Activated naive CD8-positive, alpha-beta T cell treated with anti-CD3 and anti-CD28 coated beads for 36 hours (primary cell): ENCODE data around the gene PRICKLE2. TPM values are rescaled to one million over a fixed set of nuclear protein-coding genes. Genes with fewer than 3 reads are reported as not detected.

Source experiments
- DNase-seq: peaks from one replicate; pipeline ENCODE4 v3.0.0; 2021
- H3K27ac Mint-ChIP-seq: one replicate; pipeline ENCODE4 v1.8.0; 2022; ENCODE audit warnings: mild to moderate bottlenecking, moderate library complexity, mixed read lengths
- H3K27me3 Mint-ChIP-seq: one replicate; pipeline ENCODE4 v1.8.0; 2022; ENCODE audit warnings: mild to moderate bottlenecking, mixed read lengths
- H3K36me3 Mint-ChIP-seq: one replicate; pipeline ENCODE4 v1.8.0; 2021; ENCODE audit warnings: mild to moderate bottlenecking, mixed read lengths
- H3K4me1 Mint-ChIP-seq: one replicate; pipeline ENCODE4 v1.8.0; 2021; ENCODE audit warnings: mixed read lengths
- H3K4me3 Mint-ChIP-seq: one replicate; pipeline ENCODE4 v1.8.0; 2022; ENCODE audit warnings: mild to moderate bottlenecking, moderate library complexity, mixed read lengths
- H3K9me3 Mint-ChIP-seq: one replicate; pipeline ENCODE4 v1.8.0; 2022; ENCODE audit warnings: mixed read lengths
- total RNA-seq, 2 experiments: library from RNA; stranded (reverse); gene quantifications; one replicate each; pipeline ENCODE4 v1.2.3, GENCODE V29; 2021

PRICKLE2 gene
- total RNA-seq, 2 experiments from 2014 or later: not detected

- DNase-seq: no peak
- no peaks in the 10 kb centered on the region for H3K36me3 Mint-ChIP-seq
- peaks cover 20% of the 10 kb centered on the region for H3K27me3 Mint-ChIP-seq
- no peak overlapping the region for H3K4me3 Mint-ChIP-seq
- no peaks in the 10 kb centered on the region for H3K4me1 Mint-ChIP-seq
- H3K27ac Mint-ChIP-seq: no peak overlapping the region
- H3K9me3 Mint-ChIP-seq: no peaks in the 10 kb centered on the region
Observed at GRCh38 chr3:64259636-64260035, 34.4 kb upstream of the PRICKLE2 start.

- no peaks in the 10 kb centered on the region for H3K4me1 Mint-ChIP-seq
- no peak for DNase-seq
- H3K36me3 Mint-ChIP-seq: no peaks in the 10 kb centered on the region
- no peaks in the 10 kb centered on the region for H3K9me3 Mint-ChIP-seq
- peaks cover 24% of the 10 kb centered on the region for H3K27me3 Mint-ChIP-seq
- no peak overlapping the region for H3K4me3 Mint-ChIP-seq
- H3K27ac Mint-ChIP-seq: no peak overlapping the region
Observed at GRCh38 chr3:64257100-64257755, 32.0 kb upstream of the PRICKLE2 start.

- Mint-ChIP-seq H3K9me3 (no peaks in the 10 kb centered on the region), H3K4me1 (no peaks in the 10 kb centered on the region), H3K36me3 (no peaks in the 10 kb centered on the region), H3K27me3 (peaks cover 21% of the 10 kb centered on the region), H3K27ac (no peak overlapping the region), H3K4me3 (no peak overlapping the region)
- DNase-seq: no peak
Observed at GRCh38 chr3:64255741-64256340, 30.6 kb upstream of the PRICKLE2 start.

GRCh38 chr3:64254443-64254842 is 29.2 kb upstream of the PRICKLE2 start:
- H3K27ac Mint-ChIP-seq: no peak overlapping the region
- H3K4me1 Mint-ChIP-seq: no peaks in the 10 kb centered on the region
- H3K9me3 Mint-ChIP-seq: no peaks in the 10 kb centered on the region
- no peak overlapping the region for H3K4me3 Mint-ChIP-seq
- no peak for DNase-seq
- no peaks in the 10 kb centered on the region for H3K36me3 Mint-ChIP-seq
- peaks cover 21% of the 10 kb centered on the region for H3K27me3 Mint-ChIP-seq

- H3K4me3 Mint-ChIP-seq: no peak overlapping the region
- H3K27me3 Mint-ChIP-seq: peaks cover 21% of the 10 kb centered on the region
- no peak overlapping the region for H3K27ac Mint-ChIP-seq
- H3K9me3 Mint-ChIP-seq: no peaks in the 10 kb centered on the region
- no peaks in the 10 kb centered on the region for H3K36me3 Mint-ChIP-seq
- DNase-seq: no peak
- no peaks in the 10 kb centered on the region for H3K4me1 Mint-ChIP-seq
Observed at GRCh38 chr3:64253689-64254088, 28.4 kb upstream of the PRICKLE2 start.

- peaks cover 13% of the 10 kb centered on the region for H3K27me3 Mint-ChIP-seq
- H3K4me3 Mint-ChIP-seq: no peak overlapping the region
- H3K27ac Mint-ChIP-seq: no peak overlapping the region
- H3K9me3 Mint-ChIP-seq: peaks cover 1% of the 10 kb centered on the region
- no peaks in the 10 kb centered on the region for H3K36me3 Mint-ChIP-seq
- no peak for DNase-seq
- no peaks in the 10 kb centered on the region for H3K4me1 Mint-ChIP-seq
Observed at GRCh38 chr3:64251019-64251418, 25.8 kb upstream of the PRICKLE2 start.

GRCh38 chr3:64247991-64248646 is 22.9 kb upstream of the PRICKLE2 start:
- no peak overlapping the region for H3K27ac Mint-ChIP-seq

GRCh38 chr3:64244011-64244942 is 19.0 kb upstream of the PRICKLE2 start:
- H3K4me3 Mint-ChIP-seq: no peak overlapping the region
- H3K4me1 Mint-ChIP-seq: no peaks in the 10 kb centered on the region
- H3K36me3 Mint-ChIP-seq: no peaks in the 10 kb centered on the region
- peaks cover 8% of the 10 kb centered on the region for H3K27me3 Mint-ChIP-seq
- H3K27ac Mint-ChIP-seq: no peak overlapping the region
- DNase-seq: no peak
- peaks cover 1% of the 10 kb centered on the region for H3K9me3 Mint-ChIP-seq

More at GRCh38 chr3:64247991-64248646, 22.9 kb upstream of the PRICKLE2 start:
- Mint-ChIP-seq H3K9me3 (peaks cover 1% of the 10 kb centered on the region), H3K4me3 (no peak overlapping the region), H3K36me3 (no peaks in the 10 kb centered on the region), H3K27me3 (peaks cover 15% of the 10 kb centered on the region), H3K4me1 (no peaks in the 10 kb centered on the region)
- no peak for DNase-seq

- no peak overlapping the region for H3K27ac Mint-ChIP-seq
- peaks cover 2% of the 10 kb centered on the region for H3K9me3 Mint-ChIP-seq
- H3K4me1 Mint-ChIP-seq: no peaks in the 10 kb centered on the region
- no peak overlapping the region for H3K4me3 Mint-ChIP-seq
- DNase-seq: no peak
- H3K27me3 Mint-ChIP-seq: peaks cover 12% of the 10 kb centered on the region
- peaks cover 2% of the 10 kb centered on the region for H3K36me3 Mint-ChIP-seq
Observed at GRCh38 chr3:64242435-64242834, 17.2 kb upstream of the PRICKLE2 start.

GRCh38 chr3:64240959-64241358 is 15.7 kb upstream of the PRICKLE2 start:
- H3K4me3 Mint-ChIP-seq: no peak overlapping the region
- H3K9me3 Mint-ChIP-seq: peaks cover 2% of the 10 kb centered on the region
- peaks cover 12% of the 10 kb centered on the region for H3K27me3 Mint-ChIP-seq
- no peaks in the 10 kb centered on the region for H3K4me1 Mint-ChIP-seq
- no peak for DNase-seq
- H3K36me3 Mint-ChIP-seq: peaks cover 2% of the 10 kb centered on the region
- no peak overlapping the region for H3K27ac Mint-ChIP-seq

- H3K9me3 Mint-ChIP-seq: peaks cover 2% of the 10 kb centered on the region
- H3K4me3 Mint-ChIP-seq: no peak overlapping the region
- no peaks in the 10 kb centered on the region for H3K4me1 Mint-ChIP-seq
- H3K36me3 Mint-ChIP-seq: peaks cover 2% of the 10 kb centered on the region
- no peak for DNase-seq
- no peak overlapping the region for H3K27ac Mint-ChIP-seq
- H3K27me3 Mint-ChIP-seq: peaks cover 12% of the 10 kb centered on the region
Observed at GRCh38 chr3:64240396-64240795, 15.1 kb upstream of the PRICKLE2 start.

- peaks cover 3% of the 10 kb centered on the region for H3K9me3 Mint-ChIP-seq
- H3K4me1 Mint-ChIP-seq: no peaks in the 10 kb centered on the region
- no peak overlapping the region for H3K27ac Mint-ChIP-seq
- H3K36me3 Mint-ChIP-seq: peaks cover 2% of the 10 kb centered on the region
- H3K27me3 Mint-ChIP-seq: peaks cover 15% of the 10 kb centered on the region
- no peak for DNase-seq
- no peak overlapping the region for H3K4me3 Mint-ChIP-seq
Observed at GRCh38 chr3:64239841-64240240, 14.6 kb upstream of the PRICKLE2 start.

- DNase-seq: no peak
- no peaks in the 10 kb centered on the region for H3K4me1 Mint-ChIP-seq
- no peak overlapping the region for H3K4me3 Mint-ChIP-seq
- H3K27ac Mint-ChIP-seq: no peak overlapping the region
- peaks cover 6% of the 10 kb centered on the region for H3K9me3 Mint-ChIP-seq
- H3K36me3 Mint-ChIP-seq: peaks cover 2% of the 10 kb centered on the region
- H3K27me3 Mint-ChIP-seq: peaks cover 11% of the 10 kb centered on the region
Observed at GRCh38 chr3:64238971-64239667, 13.9 kb upstream of the PRICKLE2 start.

- H3K36me3 Mint-ChIP-seq: peaks cover 2% of the 10 kb centered on the region
- H3K9me3 Mint-ChIP-seq: peaks cover 6% of the 10 kb centered on the region
- H3K27ac Mint-ChIP-seq: no peak overlapping the region
- no peaks in the 10 kb centered on the region for H3K4me1 Mint-ChIP-seq
- DNase-seq: no peak
- H3K4me3 Mint-ChIP-seq: no peak overlapping the region
- peaks cover 7% of the 10 kb centered on the region for H3K27me3 Mint-ChIP-seq
Observed at GRCh38 chr3:64237083-64237482, 11.8 kb upstream of the PRICKLE2 start.
